H9 (cell line): Measurements from ENCODE around the gene BABAM1. TPM values are rescaled to one million over a fixed set of nuclear protein-coding genes. Genes with fewer than 3 reads are reported as not detected.

Experiments used
- DNase-seq: peaks from one replicate; pipeline ENCODE4 v3.0.0-alpha.2; 2017
- H2AFZ ChIP-seq: one replicate; pipeline ENCODE4 v1.6.1; 2013; ENCODE audit warnings: mild to moderate bottlenecking, low read length, control low read depth, moderate library complexity
- H2AK5ac ChIP-seq: 2 replicates; pipeline ENCODE4 v1.6.1; 2013; ENCODE audit warnings: low read length, control low read depth, mixed read lengths; ENCODE audit not compliant: insufficient read length
- H2BK120ac ChIP-seq: one replicate; pipeline ENCODE4 v1.6.1; 2013; ENCODE audit warnings: low read depth, mild to moderate bottlenecking, low read length, control low read depth, inconsistent platforms; ENCODE audit not compliant: poor library complexity, severe bottlenecking
- H2BK12ac ChIP-seq: 2 replicates; pipeline ENCODE4 v1.6.1; 2013; ENCODE audit warnings: low read length, control low read depth, mixed read lengths, low read depth; ENCODE audit not compliant: insufficient read length
- H2BK15ac ChIP-seq: 2 replicates; pipeline ENCODE4 v1.6.1; 2013; ENCODE audit warnings: low read depth, low read length, control low read depth
- H2BK20ac ChIP-seq: one replicate; pipeline ENCODE4 v1.6.1; 2013; ENCODE audit warnings: low read depth, mild to moderate bottlenecking, low read length, control low read depth, inconsistent platforms; ENCODE audit not compliant: poor library complexity, severe bottlenecking
- H2BK5ac ChIP-seq: 2 replicates; pipeline ENCODE4 v1.6.1; 2013; ENCODE audit warnings: low read length, control low read depth, mixed read lengths; ENCODE audit not compliant: insufficient read length
- H3K14ac ChIP-seq: 2 replicates; pipeline ENCODE4 v1.6.1; 2013; ENCODE audit warnings: low read length, control low read depth; ENCODE audit not compliant: insufficient read depth
- H3K18ac ChIP-seq: 2 replicates; pipeline ENCODE4 v1.6.1; 2013; ENCODE audit warnings: low read depth, mild to moderate bottlenecking, mixed read lengths, low read length, control low read depth; ENCODE audit not compliant: insufficient read length
- H3K23ac ChIP-seq: 2 replicates; pipeline ENCODE4 v1.6.1; 2013; ENCODE audit warnings: low read length, control low read depth, mixed read lengths, low read depth; ENCODE audit not compliant: insufficient read length
- H3K23me2 ChIP-seq: 2 replicates; pipeline ENCODE4 v1.6.1; 2013; ENCODE audit warnings: low read depth, mild to moderate bottlenecking, mixed read lengths, low read length, control low read depth; ENCODE audit not compliant: insufficient read length, poor library complexity, severe bottlenecking
- H3K27ac ChIP-seq: 2 replicates; pipeline ENCODE4 v1.5.1; 2013; ENCODE audit warnings: low read length, control low read depth, mixed read lengths, low read depth; ENCODE audit not compliant: insufficient read length
- H3K27me3 ChIP-seq: 2 replicates; pipeline ENCODE4 v1.6.1; 2013; ENCODE audit warnings: low read length, control low read depth, inconsistent platforms; ENCODE audit not compliant: insufficient read depth
- H3K4ac ChIP-seq: 2 replicates; pipeline ENCODE4 v1.6.1; 2013; ENCODE audit warnings: low read depth, mild to moderate bottlenecking, control low read depth, inconsistent platforms, low read length, moderate library complexity
- H3K4me1 ChIP-seq: 2 replicates; pipeline ENCODE4 v1.6.1; 2013; ENCODE audit warnings: low read length, control low read depth, inconsistent platforms; ENCODE audit not compliant: insufficient read depth
- H3K4me2 ChIP-seq: 2 replicates; pipeline ENCODE4 v1.6.1; 2013; ENCODE audit warnings: low read length, control low read depth, mixed read lengths; ENCODE audit not compliant: insufficient read length, insufficient read depth
- H3K56ac ChIP-seq: 2 replicates; pipeline ENCODE4 v1.6.1; 2013; ENCODE audit warnings: low read depth, mild to moderate bottlenecking, mixed read lengths, low read length, control low read depth; ENCODE audit not compliant: insufficient read length
- H3K79me1 ChIP-seq: 2 replicates; pipeline ENCODE4 v1.6.1; 2013; ENCODE audit warnings: low read depth, mild to moderate bottlenecking, moderate library complexity, low read length, control low read depth, inconsistent platforms; ENCODE audit not compliant: insufficient read depth, poor library complexity, severe bottlenecking
- H3K79me2 ChIP-seq: 2 replicates; pipeline ENCODE4 v1.6.1; 2013; ENCODE audit warnings: low read length, control low read depth, inconsistent platforms; ENCODE audit not compliant: insufficient read depth
- H3K9ac ChIP-seq: 2 replicates; pipeline ENCODE4 v1.6.1; 2013; ENCODE audit warnings: low read length, control low read depth, mixed read lengths; ENCODE audit not compliant: insufficient read length; ENCODE audit errors: extremely low read depth
- H3K9me3 ChIP-seq: one replicate; pipeline ENCODE4 v1.6.1; 2013; ENCODE audit warnings: low read depth, low read length, inconsistent platforms; ENCODE audit not compliant: control insufficient read depth
- H3T11ph ChIP-seq: one replicate; pipeline ENCODE4 v1.6.1; 2013; ENCODE audit warnings: mild to moderate bottlenecking, low read length, control low read depth, inconsistent platforms
- H4K20me1 ChIP-seq: one replicate; pipeline ENCODE4 v1.6.1; 2013; ENCODE audit not compliant: control insufficient read depth, insufficient read length, insufficient read depth
- H4K5ac ChIP-seq: 2 replicates; pipeline ENCODE4 v1.6.1; 2013; ENCODE audit warnings: low read depth, mild to moderate bottlenecking, mixed read lengths, low read length, control low read depth; ENCODE audit not compliant: insufficient read length
- H4K8ac ChIP-seq: replicated peaks from 2 replicates; pipeline ENCODE4 v1.6.1; 2013; ENCODE audit warnings: low read length, control low read depth, mixed read lengths, low read depth; ENCODE audit not compliant: insufficient read length
- H4K91ac ChIP-seq: 2 replicates; pipeline ENCODE4 v1.6.1; 2013; ENCODE audit warnings: low read depth, mild to moderate bottlenecking, moderate library complexity, mixed read lengths, low read length, control low read depth; ENCODE audit not compliant: insufficient read length
- H3K27ac Mint-ChIP-seq, 3 experiments: 2 replicates in 2 of 3; 3 replicates in 1 of 3; pipeline ENCODE4 v1.8.0; 2020 to 2021; ENCODE audit warnings: mixed read lengths in 3 of 3, mild to moderate bottlenecking in 1 of 3, moderate library complexity in 1 of 3
- H3K27me3 Mint-ChIP-seq: 2 replicates; pipeline ENCODE4 v1.8.0; 2021; ENCODE audit warnings: low read depth, mild to moderate bottlenecking, moderate library complexity, mixed read lengths
- H3K36me3 Mint-ChIP-seq, 3 experiments: 2 replicates in 2 of 3; 3 replicates in 1 of 3; pipeline ENCODE4 v1.8.0; 2020 to 2021; ENCODE audit warnings: low read depth in 3 of 3, mixed read lengths in 3 of 3; ENCODE audit not compliant: insufficient read depth in 1 of 3
- H3K4me1 Mint-ChIP-seq, 2 experiments: 2 replicates each; pipeline ENCODE4 v1.8.0; 2020; ENCODE audit warnings: mixed read lengths in 2 of 2
- H3K4me3 Mint-ChIP-seq, 2 experiments: 2 replicates in 1 of 2; 3 replicates in 1 of 2; pipeline ENCODE4 v1.8.0; 2020 to 2021; ENCODE audit warnings: mild to moderate bottlenecking in 2 of 2, mixed read lengths in 2 of 2, moderate library complexity in 1 of 2
- H3K9me3 Mint-ChIP-seq, 2 experiments: 2 replicates in 1 of 2; 3 replicates in 1 of 2; pipeline ENCODE4 v1.8.0; 2020; ENCODE audit warnings: mild to moderate bottlenecking in 2 of 2, mixed read lengths in 2 of 2, moderate library complexity in 1 of 2
- CTCF ChIP-seq: fragments of 200-600 bp; sonication (generic); conservative IDR thresholded peaks from 3 replicates; pipeline ENCODE4 v1.8.0; 2021; ENCODE audit warnings: antibody characterized with exemption, mild to moderate bottlenecking
- WGBS: extraction: QIAGEN DNeasy Blood & Tissue Kit; methylation state at CpG from one replicate; pipeline ENCODE4 v1.1.7; 2013; ENCODE audit warnings: missing lambda C conversion rate, low lambda C conversion rate, mixed read lengths; ENCODE audit not compliant: insufficient read length; ENCODE audit errors: extremely low coverage; 5-methylcytosine and 5-hydroxymethylcytosine counted together
- total RNA-seq: library from RNA; stranded (reverse); gene quantifications from 2 replicates; pipeline ENCODE4 v1.2.1, GENCODE V29; 2021

Gene BABAM1
- total RNA-seq, 1 experiment from 2014 or later = 130 TPM

- Histone ChIP-seq H3K23me2 (peaks cover 6% of the 10 kb centered on the region), H2BK120ac (no peak overlapping the region), H3K4me2 (peak overlapping the region; percentile 69), H3K18ac (no peak overlapping the region), H3K4me1 (no peaks in the 10 kb centered on the region), H2BK15ac (no peak overlapping the region), H4K8ac (no peak overlapping the region), H3K9me3 (no peaks in the 10 kb centered on the region), H2BK20ac (no peak overlapping the region), H3K9ac (peak overlapping the region; percentile 27), H3K14ac (peak overlapping the region; percentile 18), H3K56ac (no peak overlapping the region), H3K27me3 (no peaks in the 10 kb centered on the region), H3K23ac (no peak overlapping the region), H2BK5ac (no peak overlapping the region), H3K27ac (no peak overlapping the region), H3K79me1 (peaks cover 3% of the 10 kb centered on the region), H4K5ac (no peak overlapping the region), H2BK12ac (no peak overlapping the region), H4K20me1 (no peaks in the 10 kb centered on the region), H2AK5ac (no peak overlapping the region), H3K79me2 (peaks cover 7% of the 10 kb centered on the region), H4K91ac (no peak overlapping the region), H3K4ac (no peak overlapping the region), H2AFZ (no peak overlapping the region), H3T11ph (no peak overlapping the region)
- Mint-ChIP-seq H3K4me3 (peak overlapping the region; percentile 81 to 87), H3K27me3 (no peaks in the 10 kb centered on the region), H3K4me1 (peaks cover 16 to 20% of the 10 kb centered on the region in 2 experiments), H3K36me3 (peaks cover 22 to 66% (median 50%) of the 10 kb centered on the region in 3 experiments; a peak in 6 of 7 replicates), H3K27ac (peak overlapping the region in 2 of 3 experiments; percentile 55 to 85; a peak in 3 of 7 replicates), H3K9me3 (no peaks in the 10 kb centered on the region)
- no CpG with 5 or more reads among the region's 80 CpGs for WGBS
- peak; percentile 47; the same call in 2 of the 3 replicates for TF ChIP-seq CTCF
- peak; percentile 41 for DNase-seq
These were observed 31.8 kb upstream of the BABAM1 start for GRCh38 chr19:17235300-17235970.
